Uterus (tissue), 2 donors: ENCODE measurements around the gene RPL22L1.

Experiments used
- POLR2A ChIP-seq, 2 donors: fragments of 450-650 bp; IDR thresholded peaks; one replicate each; pipeline ENCODE4 v1.6.1; 2016; ENCODE audit warnings: antibody characterized with exemption in 2 of 2, mild to moderate bottlenecking in 1 of 2, moderate library complexity in 1 of 2
- TF ChIP-seq, protein P1 (sequence below), 4 experiments: fragments of 200-600 bp in 2 of 4; fragments of 450-650 bp in 2 of 4; sonication (generic) in 2 of 4; IDR thresholded peaks; one replicate each; pipeline ENCODE4 v1.5.1; 2016 to 2019; ENCODE audit warnings: antibody characterized with exemption in 4 of 4, mild to moderate bottlenecking in 2 of 4, moderate library complexity in 1 of 4

DNA sequence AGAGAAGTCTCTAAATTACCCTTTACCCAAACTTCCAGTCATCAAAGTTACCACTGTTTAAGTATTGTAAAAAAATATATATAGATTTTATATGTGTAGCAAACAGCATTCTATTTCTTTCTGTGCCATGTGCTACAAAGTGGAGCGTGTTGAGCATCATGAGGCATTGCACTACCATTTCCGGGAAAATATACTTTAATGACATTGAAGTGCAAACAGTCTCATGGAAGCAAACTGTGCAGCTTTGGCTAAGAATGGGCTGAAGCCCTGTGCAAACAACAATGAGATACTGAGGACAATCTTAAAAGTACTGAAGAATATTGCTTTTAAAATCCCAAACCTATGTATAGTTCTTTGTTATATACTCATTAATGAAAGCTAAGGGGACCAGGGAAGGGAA lies 6.5 kb upstream of the RPL22L1 start:
- TF ChIP-seq, protein P1, sequence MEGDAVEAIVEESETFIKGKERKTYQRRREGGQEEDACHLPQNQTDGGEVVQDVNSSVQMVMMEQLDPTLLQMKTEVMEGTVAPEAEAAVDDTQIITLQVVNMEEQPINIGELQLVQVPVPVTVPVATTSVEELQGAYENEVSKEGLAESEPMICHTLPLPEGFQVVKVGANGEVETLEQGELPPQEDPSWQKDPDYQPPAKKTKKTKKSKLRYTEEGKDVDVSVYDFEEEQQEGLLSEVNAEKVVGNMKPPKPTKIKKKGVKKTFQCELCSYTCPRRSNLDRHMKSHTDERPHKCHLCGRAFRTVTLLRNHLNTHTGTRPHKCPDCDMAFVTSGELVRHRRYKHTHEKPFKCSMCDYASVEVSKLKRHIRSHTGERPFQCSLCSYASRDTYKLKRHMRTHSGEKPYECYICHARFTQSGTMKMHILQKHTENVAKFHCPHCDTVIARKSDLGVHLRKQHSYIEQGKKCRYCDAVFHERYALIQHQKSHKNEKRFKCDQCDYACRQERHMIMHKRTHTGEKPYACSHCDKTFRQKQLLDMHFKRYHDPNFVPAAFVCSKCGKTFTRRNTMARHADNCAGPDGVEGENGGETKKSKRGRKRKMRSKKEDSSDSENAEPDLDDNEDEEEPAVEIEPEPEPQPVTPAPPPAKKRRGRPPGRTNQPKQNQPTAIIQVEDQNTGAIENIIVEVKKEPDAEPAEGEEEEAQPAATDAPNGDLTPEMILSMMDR (IDR thresholded peaks at IDR 0.05), result no peak
- TF ChIP-seq POLR2A (IDR thresholded peaks at IDR 0.05), result no peak
